ENCODE results near the gene RAB40A.
"Not testable (repeated sequence)": the region's sequence is repeated elsewhere in the genome, so short reads cannot be mapped to it uniquely, and the experiment has no call there.

Gene RAB40A

GRCh38 chrX:103523605-103524004, 4.3 kb upstream of the RAB40A start:
- no peak for DNase-seq (ENCODE audit: low read depth)

GRCh38 chrX:103520386-103520785, 1.1 kb upstream of the RAB40A start:
- DNase-seq (ENCODE audit: low read depth) = no peak

- no peak for DNase-seq (ENCODE audit: low read depth)
Measured at GRCh38 chrX:103518571-103518970, 718 bp downstream of the RAB40A start.

- DNase-seq (ENCODE audit: low read depth) = no peak
Measured at GRCh38 chrX:103517246-103517645, 2.0 kb downstream of the RAB40A start.

DNA sequence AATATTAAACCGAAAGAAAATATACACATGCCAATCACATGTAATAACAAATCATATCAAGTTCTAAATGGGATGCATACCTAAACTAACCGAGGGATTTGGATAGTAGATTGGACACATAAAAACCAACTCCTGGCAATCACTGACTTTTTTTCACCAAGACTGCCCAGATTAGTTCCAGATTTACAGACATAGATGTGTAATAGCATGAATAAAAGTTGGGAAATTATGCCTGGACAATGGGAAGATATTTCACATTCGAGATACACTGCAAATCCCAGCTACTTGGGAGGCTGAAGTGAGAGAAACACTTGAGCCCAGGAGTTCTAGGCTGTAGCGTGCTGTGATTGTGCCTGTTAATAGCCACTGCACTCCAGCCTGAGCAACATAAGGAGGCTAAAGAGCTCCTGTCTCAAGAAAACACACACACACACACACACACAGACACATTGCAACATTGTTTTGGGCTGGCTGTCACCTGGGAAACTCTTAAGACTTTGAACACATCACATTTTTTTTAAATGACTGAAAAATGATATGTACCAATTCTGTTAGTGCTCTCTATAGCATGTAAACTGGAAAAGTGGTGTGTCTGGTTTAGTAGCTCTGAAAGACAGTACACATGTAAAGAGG, 5.7 kb downstream of the RAB40A start:
- no peak for DNase-seq (ENCODE audit: low read depth)

GRCh38 chrX:103513067-103513466, 6.2 kb downstream of the RAB40A start:
- DNase-seq (ENCODE audit: low read depth) = no peak

DNA sequence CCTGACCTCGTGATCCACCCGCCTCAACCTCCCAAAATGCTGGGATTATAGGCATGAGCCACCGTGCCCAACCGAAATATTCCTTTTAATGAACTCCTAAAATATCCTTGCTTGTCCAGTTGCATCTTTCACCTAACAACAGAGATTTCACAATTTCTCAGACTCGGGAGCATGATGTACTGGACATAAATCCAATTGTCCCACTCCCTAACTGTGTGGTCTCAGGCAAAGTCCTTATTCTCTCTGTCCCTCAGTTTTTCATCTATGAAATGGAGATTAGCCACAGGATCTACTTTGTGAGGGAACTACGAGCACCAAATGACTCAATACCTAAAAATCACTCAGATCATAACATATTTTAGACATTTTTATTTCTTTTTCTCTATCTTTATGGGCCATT, 9.3 kb downstream of the RAB40A start:
- no peak for DNase-seq (ENCODE audit: low read depth)

- no peak for DNase-seq (ENCODE audit: low read depth)
Measured at GRCh38 chrX:103503853-103504207, 15.5 kb downstream of the RAB40A start.

DNA sequence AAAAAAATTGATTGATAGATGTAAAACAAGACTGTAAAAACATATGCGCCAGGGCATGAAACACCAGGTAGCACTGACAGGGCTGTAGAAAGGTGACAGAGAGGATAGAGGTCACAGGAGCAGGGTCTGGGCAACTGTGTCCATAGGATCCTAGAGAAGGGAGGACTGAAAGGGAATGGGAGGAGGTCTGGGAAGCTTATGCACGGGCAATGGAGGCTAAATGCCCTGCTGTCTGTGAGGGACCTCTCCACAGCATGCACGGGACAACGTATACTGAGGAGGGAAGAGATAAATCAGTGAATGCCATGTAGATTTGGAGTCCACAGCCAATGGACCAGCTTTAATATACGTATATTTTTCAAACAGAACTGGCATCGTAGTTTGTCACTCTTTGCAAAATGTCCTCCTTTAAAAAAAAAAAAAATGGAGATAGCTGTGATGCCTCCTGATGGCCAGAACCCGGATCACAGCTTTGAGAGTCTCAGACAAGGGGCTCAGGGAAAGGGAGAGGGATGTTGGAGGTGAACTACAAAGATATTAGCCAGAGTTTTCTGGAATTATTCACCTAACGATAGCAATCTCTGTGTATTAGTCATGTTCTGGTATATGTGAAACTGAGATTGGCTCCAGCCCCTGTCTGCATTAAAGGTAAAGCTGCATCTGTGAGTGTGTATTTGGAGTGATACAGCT, 16.0 kb downstream of the RAB40A start:
- no peak for DNase-seq (ENCODE audit: low read depth)

DNA sequence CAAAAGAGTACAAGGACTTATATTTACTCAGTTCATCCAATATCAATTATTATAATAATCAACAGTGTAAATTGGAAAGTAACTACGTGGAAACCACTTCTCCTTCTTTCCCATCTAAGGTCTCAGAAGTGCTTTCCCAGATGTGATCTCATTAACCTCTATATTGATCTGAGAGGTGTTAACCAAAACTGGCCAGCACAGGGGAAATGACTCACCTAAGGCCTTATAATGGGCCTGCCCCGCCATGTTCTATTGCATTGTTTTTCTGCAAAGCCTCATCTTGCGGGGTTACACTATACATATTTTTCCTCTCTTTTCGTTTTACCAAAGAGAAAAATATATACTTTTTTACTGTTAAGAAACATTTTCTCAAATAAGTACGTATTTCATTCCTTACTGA, 20.5 kb downstream of the RAB40A start:
- DNase-seq (ENCODE audit: low read depth) = no peak

GRCh38 chrX:103495786-103496185, 23.5 kb downstream of the RAB40A start:
- DNase-seq (ENCODE audit: low read depth) = no peak

DNA sequence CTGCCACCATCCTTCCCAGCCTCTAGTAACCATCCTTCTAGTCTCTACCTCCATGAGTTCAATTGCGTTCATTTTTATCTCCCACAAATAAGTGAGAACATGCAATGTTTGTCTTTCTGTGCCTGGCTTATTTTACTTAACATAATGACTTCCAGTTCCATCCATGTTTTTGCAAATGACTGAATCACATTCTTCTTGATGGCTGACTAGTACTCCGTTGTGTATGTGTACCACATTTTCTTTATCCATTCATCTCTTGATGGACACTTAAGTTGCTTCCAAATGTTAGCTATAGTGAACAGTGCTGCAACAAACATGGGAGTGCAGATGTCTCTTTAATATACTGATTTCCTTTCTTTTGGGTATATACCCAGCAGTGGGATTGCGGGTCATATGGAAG, 25.7 kb downstream of the RAB40A start:
- not testable (repeated sequence) for DNase-seq (ENCODE audit: low read depth)

DNA sequence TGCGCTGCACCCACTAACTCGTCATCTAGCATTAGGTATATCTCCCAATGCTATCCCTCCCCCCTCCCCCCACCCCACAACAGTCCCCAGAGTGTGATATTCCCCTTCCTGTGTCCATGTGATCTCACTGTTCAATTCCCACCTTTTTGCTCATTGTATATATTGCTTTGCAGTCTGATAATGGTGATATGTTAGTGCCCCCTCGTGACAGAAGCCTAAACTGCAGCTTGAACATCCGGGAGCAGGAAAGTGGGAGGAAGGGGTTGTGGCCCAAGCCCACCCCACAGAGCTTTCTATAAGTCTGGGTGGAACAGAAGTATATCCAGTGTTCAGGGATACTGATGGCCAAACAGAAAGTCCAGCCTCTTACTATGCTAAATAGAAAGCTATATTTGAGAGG, 29.6 kb downstream of the RAB40A start:
- not testable (repeated sequence) for DNase-seq (ENCODE audit: low read depth)

GRCh38 chrX:103488794-103489193, 30.5 kb downstream of the RAB40A start:
- DNase-seq (ENCODE audit: low read depth) = no peak

GRCh38 chrX:103488332-103488731, 31.0 kb downstream of the RAB40A start:
- DNase-seq (ENCODE audit: low read depth) = no peak

DNA sequence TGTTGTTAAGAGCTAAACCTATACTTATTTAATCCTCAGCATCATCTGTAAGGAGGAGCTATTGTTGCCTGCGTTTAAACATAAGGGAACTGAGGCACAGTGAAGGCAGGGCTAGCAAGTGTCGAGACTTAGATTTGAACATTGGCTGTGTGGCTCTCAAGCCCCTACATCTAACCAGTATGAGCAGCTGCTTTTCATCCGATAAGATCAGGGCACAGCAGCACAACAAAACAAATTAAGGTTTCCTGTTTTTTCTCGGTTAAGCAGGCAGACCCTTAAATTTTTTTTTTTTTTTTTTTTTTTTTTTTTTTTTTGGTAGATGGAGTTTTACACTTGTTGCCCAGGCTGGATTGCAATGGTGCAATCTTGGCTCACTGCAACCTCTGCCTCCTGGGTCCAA, 35.6 kb downstream of the RAB40A start:
- DNase-seq (ENCODE audit: low read depth) = no peak

- no peak for DNase-seq (ENCODE audit: low read depth)
Measured at GRCh38 chrX:103480526-103480925, 38.8 kb downstream of the RAB40A start.

DNA sequence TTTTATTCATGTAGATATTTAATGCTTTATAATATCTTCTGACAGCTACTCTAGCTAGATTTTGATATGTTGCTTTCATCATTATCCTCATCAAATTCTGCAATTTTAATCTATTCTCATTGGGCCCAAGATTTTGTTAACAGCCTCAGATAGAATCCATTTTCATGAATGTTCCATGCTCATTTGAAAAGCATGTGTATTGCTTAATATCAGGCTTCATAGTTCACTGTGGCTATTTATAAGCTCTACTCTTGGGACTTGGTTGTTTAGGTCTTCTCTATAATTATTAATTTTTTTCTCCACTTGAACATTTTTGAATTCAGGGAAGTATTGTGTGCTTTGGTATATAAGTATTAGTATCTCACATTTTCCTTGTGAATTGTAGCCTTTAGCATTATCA, 41.8 kb downstream of the RAB40A start:
- no peak for DNase-seq (ENCODE audit: low read depth)

GRCh38 chrX:103475381-103475780, 43.9 kb downstream of the RAB40A start:
- no peak for DNase-seq (ENCODE audit: low read depth)

GRCh38 chrX:103469977-103470376, 49.3 kb downstream of the RAB40A start:
- DNase-seq (ENCODE audit: low read depth) = not testable (repeated sequence)

DNA sequence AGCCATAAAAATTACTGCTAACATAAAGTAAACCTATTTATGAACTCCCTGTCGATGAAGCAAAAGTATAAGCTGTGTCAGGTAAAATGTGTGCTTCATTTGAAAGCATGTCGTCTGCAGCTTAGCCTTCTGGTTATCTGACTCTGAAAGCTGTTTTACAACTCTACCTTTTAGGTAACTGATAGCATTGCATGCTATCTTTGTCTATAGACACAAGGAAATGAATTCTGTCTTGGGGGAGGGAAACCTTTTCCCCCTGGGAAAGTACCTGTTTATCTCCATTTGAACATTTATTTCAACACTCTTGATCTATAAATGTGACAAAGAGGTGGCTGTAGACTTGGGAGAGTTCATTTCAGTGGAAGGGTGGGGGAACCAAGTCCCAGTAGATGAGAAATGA, 51.4 kb downstream of the RAB40A start:
- no peak for DNase-seq (ENCODE audit: low read depth)

DNA sequence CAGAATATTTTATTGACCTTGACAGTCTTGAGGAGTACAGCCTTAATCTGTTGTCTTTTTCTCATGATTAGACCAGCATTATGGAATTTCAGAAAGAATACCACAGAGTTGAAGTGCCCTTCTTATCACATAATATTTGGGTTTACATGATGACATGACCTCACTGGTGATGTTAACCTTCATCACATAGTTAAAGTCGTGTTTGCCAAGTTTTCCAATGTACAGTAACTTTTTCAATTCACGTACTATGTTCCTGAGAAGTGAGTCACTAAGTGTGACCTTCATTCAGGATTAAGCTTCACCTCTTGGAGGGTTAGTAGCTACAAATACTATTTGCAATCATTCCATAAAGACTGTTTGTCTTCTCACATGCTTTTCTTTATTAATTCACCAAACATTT, 52.1 kb downstream of the RAB40A start:
- DNase-seq (ENCODE audit: low read depth) = no peak

GRCh38 chrX:103464774-103465117, 54.5 kb downstream of the RAB40A start:
- DNase-seq (ENCODE audit: low read depth) = peak; percentile 34

DNA sequence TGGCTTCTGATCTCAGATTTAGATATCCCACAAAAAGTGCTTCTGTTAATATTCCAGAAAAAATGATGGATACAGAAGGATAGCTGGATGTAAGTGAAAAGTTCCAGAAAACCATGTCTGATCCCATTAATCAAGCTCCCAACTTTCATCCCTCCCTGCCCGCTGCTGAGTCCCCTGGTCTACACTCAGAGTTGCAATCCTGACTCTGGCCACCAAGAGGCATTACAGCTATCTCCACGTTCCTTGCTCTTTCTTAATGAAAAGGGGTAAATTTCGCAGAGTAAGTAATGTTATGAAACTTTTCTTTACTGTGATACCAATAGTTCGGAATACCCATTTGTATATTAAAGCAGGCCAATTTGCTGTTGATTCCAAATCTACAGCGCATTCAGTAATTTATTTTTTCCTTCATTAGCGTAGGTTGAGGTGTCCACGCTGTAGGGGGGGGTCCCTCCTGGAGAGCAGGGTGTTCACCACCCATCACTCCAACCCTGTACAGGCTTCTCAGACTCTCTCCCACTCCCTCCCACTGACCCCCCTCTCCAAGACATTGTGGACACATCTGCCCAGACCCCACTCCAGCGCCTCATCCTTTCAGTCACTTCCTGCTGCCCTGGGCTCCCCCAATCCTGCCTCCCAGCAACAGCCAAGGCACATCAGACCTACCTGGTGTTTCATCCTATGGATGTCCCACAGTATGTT, 55.1 kb downstream of the RAB40A start:
- DNase-seq (ENCODE audit: low read depth) = no peak

Data from activated T-helper 1 cell treated with Interleukin-2 at 50 U/mL for 16 hours (primary cell).